GM15510 (cell line): ENCODE data around the gene DNAH11.

Experiments
- POLR2A ChIP-seq: IDR thresholded peaks from 3 replicates; pipeline ENCODE4 v1.6.1; 2011; ENCODE audit warnings: borderline replicate concordance; ENCODE audit not compliant: insufficient read length; ENCODE audit errors: extremely low read depth

Gene DNAH11

DNA sequence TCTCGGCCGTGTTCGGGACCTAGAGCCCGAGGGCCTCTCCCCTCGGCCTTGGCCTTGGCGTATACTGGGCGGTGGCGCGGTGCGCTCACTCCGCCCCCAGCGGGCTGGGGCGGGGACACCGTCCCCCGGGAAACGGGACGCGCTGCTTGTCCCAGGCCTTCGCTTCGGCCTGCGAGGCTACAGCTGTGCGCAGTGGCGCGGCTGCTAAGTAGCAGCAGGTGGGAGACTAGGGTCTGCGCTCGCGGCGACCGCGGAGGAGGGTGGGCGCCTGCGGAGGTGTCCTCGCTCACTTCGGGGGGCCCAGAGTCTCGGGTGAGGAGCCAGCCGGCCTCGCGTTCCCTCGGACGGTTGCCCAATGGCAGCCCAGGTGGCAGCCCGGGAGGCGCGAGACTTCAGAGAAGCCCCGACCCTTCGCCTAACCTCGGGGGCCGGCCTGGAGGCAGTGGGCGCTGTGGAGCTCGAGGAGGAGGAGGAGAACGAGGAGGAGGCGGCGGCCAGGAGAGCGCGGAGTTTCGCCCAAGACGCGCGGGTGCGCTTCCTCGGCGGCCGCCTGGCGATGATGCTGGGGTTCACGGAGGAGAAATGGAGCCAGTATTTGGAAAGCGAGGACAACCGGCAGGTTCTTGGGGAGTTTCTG lies at the start of gene DNAH11:
Gene DNAH11, plus strand, starts transcription at position 149 of the 637 bp plus-strand sequence. Its CDS starts 207 bp downstream, at position 356.
- no peak for TF ChIP-seq POLR2A

- TF ChIP-seq POLR2A = no peak
Measured at GRCh38 chr7:21495731-21496130, 47.1 kb upstream of the DNAH11 start.

- TF ChIP-seq POLR2A = no peak
Measured at GRCh38 chr7:21497072-21497471, 45.8 kb upstream of the DNAH11 start.

DNA sequence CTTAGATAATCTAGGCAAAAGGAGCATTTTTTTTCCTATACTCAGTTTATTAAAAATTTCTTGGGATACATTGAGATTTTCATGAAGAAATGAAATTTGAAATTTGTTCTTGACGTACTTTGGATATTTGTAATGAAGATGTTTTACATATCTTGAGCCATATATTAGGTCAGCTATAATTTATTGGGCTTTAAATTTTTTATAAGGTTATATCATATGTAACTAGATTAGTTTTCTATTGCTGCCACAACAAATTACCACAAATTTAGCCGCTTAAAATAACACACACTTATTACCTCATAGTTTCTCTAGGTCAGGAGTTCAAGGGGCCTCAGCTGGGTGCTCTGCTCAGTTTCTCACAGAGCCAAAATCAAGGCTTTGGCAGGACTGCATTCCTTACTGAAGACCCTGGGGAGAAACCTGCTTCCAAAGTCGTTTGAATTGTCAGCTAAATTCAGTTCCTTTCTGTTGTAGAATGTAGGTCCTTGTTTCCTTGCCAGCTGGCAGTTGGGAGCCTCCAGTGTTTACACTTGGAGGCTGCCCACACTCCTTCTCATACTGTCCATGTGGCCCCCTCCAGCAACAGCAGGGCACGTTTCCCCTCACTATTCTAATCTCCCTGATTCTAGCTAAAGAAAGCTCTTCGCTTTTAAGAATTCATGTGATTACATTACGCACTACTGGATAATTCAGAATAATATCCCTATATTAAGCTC lies 42.6 kb upstream of the DNAH11 start:
- no peak for TF ChIP-seq POLR2A

- TF ChIP-seq POLR2A = no peak
Measured at GRCh38 chr7:21504021-21504420, 38.8 kb upstream of the DNAH11 start.

- no peak for TF ChIP-seq POLR2A
Measured at GRCh38 chr7:21507627-21508343, 35.1 kb upstream of the DNAH11 start.

DNA sequence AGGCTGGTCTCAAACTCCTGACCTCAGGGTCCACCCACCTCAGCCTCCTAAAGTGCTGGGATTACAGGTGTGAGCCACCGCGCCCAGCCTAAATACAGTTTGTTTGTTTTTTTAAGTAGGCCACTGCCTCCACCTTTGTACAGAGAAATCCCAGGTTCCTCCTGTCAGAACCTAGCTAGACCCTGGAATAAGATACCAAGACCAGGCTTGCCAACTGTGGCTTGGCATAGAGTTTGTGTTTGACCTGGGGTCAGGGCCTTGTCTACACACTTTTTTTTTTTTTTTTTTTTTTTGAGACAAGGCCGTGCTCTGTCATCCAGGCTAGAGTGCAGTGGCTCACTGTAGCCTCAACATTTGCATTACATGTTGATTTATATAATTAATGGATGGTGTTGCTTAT lies 34.3 kb upstream of the DNAH11 start:
- TF ChIP-seq POLR2A = no peak

DNA sequence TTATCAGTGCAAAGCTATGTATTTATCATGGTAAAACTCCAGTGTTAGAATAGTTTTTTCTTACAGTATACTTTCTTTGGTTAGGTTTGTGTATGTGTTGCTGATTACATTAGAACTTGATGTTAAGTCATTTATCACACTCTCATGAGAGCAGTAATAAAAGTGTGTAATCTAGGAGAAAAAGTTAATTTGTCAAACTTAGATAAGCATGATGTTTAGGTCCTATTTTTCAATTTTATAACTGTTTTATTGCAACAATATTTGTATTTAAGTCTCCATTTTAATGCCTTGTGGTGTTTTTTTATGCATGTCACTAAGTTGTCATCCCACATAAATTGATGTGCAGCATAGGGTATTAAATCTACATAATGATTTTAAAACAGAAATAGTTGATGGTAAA lies 28.8 kb upstream of the DNAH11 start:
- TF ChIP-seq POLR2A = no peak

DNA sequence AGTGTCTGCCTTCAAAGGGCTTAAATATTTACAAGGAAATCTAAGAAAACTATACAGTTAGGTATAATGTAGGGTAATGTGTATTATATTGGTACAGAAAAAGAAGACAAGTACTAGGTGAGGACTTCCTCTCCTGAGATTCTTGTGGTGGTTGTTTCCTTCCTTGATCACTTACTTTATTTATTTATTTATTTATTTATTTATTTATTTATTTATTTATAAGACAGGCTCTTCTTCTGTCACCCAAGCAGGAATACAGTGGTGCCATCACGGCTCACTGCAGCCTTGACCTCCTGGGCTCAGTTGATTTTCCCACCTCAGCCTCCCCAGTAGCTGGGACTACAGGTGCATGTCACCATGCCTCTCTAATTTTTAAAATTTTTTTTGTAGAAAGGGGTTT lies 18.2 kb upstream of the DNAH11 start:
- no peak for TF ChIP-seq POLR2A

DNA sequence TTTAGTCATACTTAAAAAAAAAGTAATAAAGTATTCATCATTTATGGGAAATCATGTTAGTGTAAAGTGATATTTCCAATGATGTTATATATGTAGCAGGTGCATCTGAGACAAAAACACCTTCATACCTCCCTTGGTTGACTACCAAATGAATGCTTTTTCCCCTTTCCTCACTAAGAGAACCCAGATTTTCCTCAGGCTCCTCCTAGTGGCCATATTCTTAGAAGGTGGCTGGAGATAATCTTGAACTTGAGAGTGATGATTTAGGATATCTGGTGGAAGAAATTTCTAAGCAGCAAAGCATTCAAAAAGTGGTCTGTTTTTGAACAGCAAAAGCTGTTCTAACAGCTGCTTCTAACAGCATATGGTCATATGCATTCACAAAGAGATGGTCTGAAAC lies 16.8 kb upstream of the DNAH11 start:
- no peak for TF ChIP-seq POLR2A

DNA sequence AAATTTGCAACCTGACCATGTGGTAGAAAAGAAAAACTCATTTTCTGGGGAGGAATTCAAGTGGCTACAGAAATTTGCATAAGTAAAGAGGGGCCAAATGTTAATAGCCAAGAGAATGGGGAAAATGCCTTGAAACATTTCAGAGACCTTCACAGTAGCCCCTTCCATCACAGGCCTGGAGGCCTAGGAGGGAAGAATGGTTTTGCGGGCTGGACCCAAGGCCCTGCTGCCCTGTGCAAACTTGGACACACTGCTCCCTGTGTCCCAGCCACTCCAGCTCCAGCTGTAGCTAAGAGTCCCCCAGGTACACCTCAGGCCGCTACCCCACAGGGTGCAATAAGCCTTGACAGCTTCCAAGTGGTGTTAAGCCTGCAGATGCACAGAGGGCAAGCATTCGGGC lies 16.4 kb upstream of the DNAH11 start:
- no peak for TF ChIP-seq POLR2A

DNA sequence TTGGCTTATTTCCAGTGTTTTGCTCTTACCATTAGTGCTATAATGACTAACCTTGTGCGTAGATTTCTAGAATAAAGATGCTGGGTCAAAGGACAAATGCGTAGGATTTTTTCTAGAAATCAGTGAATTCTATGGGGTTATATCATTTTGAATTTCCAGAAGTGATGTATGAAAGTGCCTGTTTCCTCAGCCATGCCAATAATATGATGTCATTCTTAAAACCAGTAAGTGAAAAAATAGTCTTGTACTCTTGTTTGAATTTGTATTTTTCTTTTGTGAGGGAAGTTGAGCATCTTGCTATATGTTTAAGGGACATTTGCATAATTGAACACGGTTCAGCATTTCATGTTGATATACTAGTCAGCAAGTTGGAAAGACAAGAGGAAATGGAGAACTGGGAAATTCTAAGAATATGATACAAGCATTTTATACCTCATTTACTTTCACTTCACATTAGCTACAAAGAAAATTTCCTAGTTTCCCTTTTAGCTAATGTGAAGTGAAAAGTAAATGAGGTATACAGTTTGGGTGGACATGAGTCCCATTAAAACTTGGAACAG lies 3.8 kb upstream of the DNAH11 start:
- no peak for TF ChIP-seq POLR2A

DNA sequence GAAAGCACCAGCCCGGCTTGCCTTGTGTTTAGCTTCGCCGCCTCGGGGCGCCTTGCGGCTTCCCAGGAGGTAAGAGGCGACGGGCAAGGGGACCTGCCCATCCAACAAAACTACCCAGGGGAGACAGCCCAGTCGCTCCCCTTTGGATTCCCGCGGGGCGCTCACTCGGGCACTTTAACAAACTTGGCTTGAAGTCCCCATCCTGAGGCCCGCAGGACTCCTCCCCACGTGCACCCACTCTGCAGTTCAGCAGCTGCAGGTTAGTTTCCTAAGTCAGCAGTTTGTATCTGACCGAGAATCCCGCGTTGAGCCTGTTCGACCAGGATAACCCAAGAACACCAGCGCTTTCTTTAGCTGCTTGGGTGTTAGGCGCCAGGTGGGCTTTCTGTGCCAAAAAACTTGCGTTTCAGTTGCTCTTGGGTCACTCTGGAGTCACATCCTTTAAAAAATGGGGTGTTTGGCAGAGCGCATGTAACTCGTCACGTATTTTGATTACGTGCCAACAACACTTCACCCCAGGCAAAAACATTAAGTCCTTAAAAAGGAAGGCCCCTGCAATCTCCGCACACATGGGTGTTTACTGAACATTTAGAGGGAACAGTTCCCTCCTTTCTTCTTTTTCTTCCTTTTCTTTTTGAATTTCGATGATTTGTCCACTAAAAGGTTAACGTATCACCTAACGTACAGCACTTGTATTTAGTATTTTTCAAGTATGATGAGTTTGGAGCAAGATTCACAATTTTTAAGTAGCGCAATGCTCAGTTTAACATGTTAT lies 876 bp downstream of the DNAH11 start:
- TF ChIP-seq POLR2A = no peak

GRCh38 chr7:21544303-21544656 lies 1.4 kb downstream of the DNAH11 start:
- no peak for TF ChIP-seq POLR2A

GRCh38 chr7:21544715-21545114 lies 1.9 kb downstream of the DNAH11 start:
- TF ChIP-seq POLR2A = no peak
